Spleen (tissue), 11 donors: ENCODE data around the gene ITGA6. TPM values are rescaled to one million over a fixed set of nuclear protein-coding genes. Genes with fewer than 3 reads are reported as not detected.
"Not testable (repeated sequence)": the region's sequence is repeated elsewhere in the genome, so short reads cannot be mapped to it uniquely, and the experiment has no call there.

Source experiments
- DNase-seq: peaks from one replicate; pipeline ENCODE4 v3.0.0-alpha.2; 2020
- H3K27ac ChIP-seq, 8 donors: fragments of 200-600 bp; sonication (generic) in 7 of 8; 1 replicate in 4 of 8; 2 replicates in 4 of 8; pipeline versions ENCODE4 v1.5.0 to v1.8.0; 2016 to 2021; ENCODE audit warnings: inconsistent platforms in 4 of 8, mild to moderate bottlenecking in 4 of 8, moderate library complexity in 1 of 8
- H3K27me3 ChIP-seq, 7 donors: fragments of 200-600 bp; sonication (generic) in 6 of 7; replicated peaks in 1 of 7; 1 replicate in 4 of 7; 2 replicates in 3 of 7; pipeline versions ENCODE4 v1.5.0 to v1.8.0; 2016 to 2021; ENCODE audit warnings: inconsistent platforms in 3 of 7, mild to moderate bottlenecking in 1 of 7
- H3K36me3 ChIP-seq, 6 donors: fragments of 200-600 bp; sonication (generic) in 5 of 6; 1 replicate in 4 of 6; 2 replicates in 2 of 6; pipeline versions ENCODE4 v1.5.0 to v1.8.0; 2016 to 2021; ENCODE audit warnings: inconsistent platforms in 2 of 6
- H3K4me1 ChIP-seq, 6 donors: fragments of 200-600 bp; sonication (generic) in 5 of 6; 1 replicate in 3 of 6; 2 replicates in 3 of 6; pipeline versions ENCODE4 v1.5.0 to v1.8.0; 2016 to 2021; ENCODE audit warnings: inconsistent platforms in 3 of 6
- H3K4me3 ChIP-seq, 8 donors: fragments of 200-600 bp; sonication (generic) in 7 of 8; 1 replicate in 4 of 8; 2 replicates in 4 of 8; pipeline versions ENCODE4 v1.5.0 to v1.8.0; 2016 to 2021; ENCODE audit warnings: inconsistent platforms in 4 of 8, mild to moderate bottlenecking in 4 of 8, moderate library complexity in 2 of 8
- H3K9me3 ChIP-seq, 8 donors: fragments of 200-600 bp; sonication (generic) in 7 of 8; 1 replicate in 4 of 8; 2 replicates in 4 of 8; pipeline versions ENCODE4 v1.5.0 to v1.8.0; 2016 to 2021; ENCODE audit warnings: inconsistent platforms in 4 of 8
- CTCF ChIP-seq, 11 experiments: fragments of 200-600 bp in 7 of 11; fragments of 450-650 bp in 4 of 11; sonication (generic) in 4 of 11; IDR thresholded peaks in 8 of 11; conservative IDR thresholded peaks in 3 of 11; 1 replicate in 7 of 11; 2 replicates in 4 of 11; pipeline versions ENCODE4 v1.4.0 to v1.8.0; 2016 to 2021; ENCODE audit warnings: antibody characterized with exemption in 11 of 11, inconsistent platforms in 4 of 11, mild to moderate bottlenecking in 1 of 11
- POLR2A ChIP-seq, 3 donors: fragments of 450-650 bp; IDR thresholded peaks; one replicate each; pipeline ENCODE4 v1.5.1; 2017; ENCODE audit warnings: antibody characterized with exemption in 3 of 3, mild to moderate bottlenecking in 1 of 3
- POLR2AphosphoS5 ChIP-seq, 3 donors: sonication (generic); formaldehyde crosslinking; IDR thresholded peaks; one replicate each; pipeline ENCODE4 v1.5.1; 2017; ENCODE audit warnings: antibody characterized with exemption in 3 of 3
- WGBS, 5 donors: extraction: QIAGEN DNeasy Blood & Tissue Kit in 3 of 5; methylation state at CpG; one replicate each; pipeline versions ENCODE4 v1.1.5 to v1.1.7; 2013 to 2018; 5-methylcytosine and 5-hydroxymethylcytosine counted together
- intact Hi-C: fragments of 100-400 bp; cut with DNase I; formaldehyde crosslinking; loops from one replicate; pipeline ENCODE4 v1.15.0; 2023; ENCODE audit warnings: low total_unique reads
- polyA plus RNA-seq, 3 donors: library from polyadenylated mRNA; stranded (reverse); fragments of 200-250 nt; gene quantifications; one replicate each; pipeline ENCODE4 v1.2.1, GENCODE V29; 2013
- total RNA-seq, 7 donors: library from RNA; depleted of rRNA in 3 of 7; stranded (reverse); fragments of >200 nt in 3 of 7; fragmentation: NEBNext Ultra II Directional in 4 of 7; extraction: Animal tissue kit (Norgen Biotek cat#: 25700) in 4 of 7; gene quantifications; one replicate each; pipeline versions ENCODE4 v1.1.0 to v1.2.1, GENCODE V29; 2016 to 2021
- donor health status: healthy with polysubstance abuse.
- donor health status: DM: no; HTN: no; CAD: no; lungs with moderate emphysema.
- donor health status: DM: no; HTN: no; CAD: no.
- donor health status: Bipolar disorder and iron deficiency.
- donor health status: healthy.
- donor health status: DM: no; HTN: no; CAD: no.
- donor health status: DM: yes; HTN: yes; CAD: no.

ITGA6 gene
- total and polyA plus RNA-seq, 10 donors = 6.9 to 172 (median 88.8) TPM

GRCh38 chr2:172518995-172519394 is 91.6 kb downstream of the ITGA6 start:
- H3K4me3 ChIP-seq = no peak overlapping the region
- DNase-seq = no peak
- H3K27ac ChIP-seq = no peak overlapping the region
- no peak for TF ChIP-seq POLR2AphosphoS5 (IDR thresholded peaks at IDR 0.05)
- no peak for TF ChIP-seq POLR2A (IDR thresholded peaks at IDR 0.05)
- no peak for TF ChIP-seq CTCF (IDR thresholded peaks at IDR 0.05 in 8 of 11, conservative IDR thresholded peaks at IDR 0.05 in 3 of 11)
- peaks cover 0 to 5% (median 2%) of the 10 kb centered on the region in 6 donors for H3K4me1 ChIP-seq
- H3K27me3 ChIP-seq = no peaks in the 10 kb centered on the region
- intact Hi-C loops = no loop called here
- peaks cover 0 to 36% (median 20%) of the 10 kb centered on the region in 8 donors for H3K9me3 ChIP-seq
- H3K36me3 ChIP-seq = no peaks in the 10 kb centered on the region

- no peaks in the 10 kb centered on the region for H3K27me3 ChIP-seq
- no peak for DNase-seq
- H3K27ac ChIP-seq = no peak overlapping the region
- no peak overlapping the region for H3K4me3 ChIP-seq
- peaks cover 0 to 7% (median 0%) of the 10 kb centered on the region in 6 donors for H3K36me3 ChIP-seq
- WGBS, 5 donors = 83 to 99% (median 96%) methylated on average over 4 of the region's 4 CpGs
- peaks cover 5 to 49% (median 37%) of the 10 kb centered on the region in 8 donors for H3K9me3 ChIP-seq
- TF ChIP-seq POLR2A (IDR thresholded peaks at IDR 0.05) = no peak
- no peak for TF ChIP-seq CTCF (IDR thresholded peaks at IDR 0.05 in 8 of 11, conservative IDR thresholded peaks at IDR 0.05 in 3 of 11)
- TF ChIP-seq POLR2AphosphoS5 (IDR thresholded peaks at IDR 0.05) = no peak
- intact Hi-C loops = no loop called here
- H3K4me1 ChIP-seq = no peaks in the 10 kb centered on the region
These were observed 98.2 kb downstream of the ITGA6 start for GRCh38 chr2:172525601-172526000.

GRCh38 chr2:172531309-172531708 is 103.9 kb downstream of the ITGA6 start:
- no peak for DNase-seq
- Histone ChIP-seq H3K9me3 (peaks cover 3 to 52% (median 45%) of the 10 kb centered on the region in 8 donors), H3K36me3 (peaks cover 0 to 22% (median 0%) of the 10 kb centered on the region in 6 donors), H3K27me3 (no peaks in the 10 kb centered on the region), H3K4me1 (no peaks in the 10 kb centered on the region), H3K27ac (no peak overlapping the region), H3K4me3 (no peak overlapping the region)
- WGBS, 5 donors = 96 to 100% (median 96%) methylated on average over 2 of the region's 2 CpGs
- TF ChIP-seq CTCF (IDR thresholded peaks at IDR 0.05 in 8 of 11, conservative IDR thresholded peaks at IDR 0.05 in 3 of 11) = no peak
- no peak for TF ChIP-seq POLR2A (IDR thresholded peaks at IDR 0.05)
- no peak for TF ChIP-seq POLR2AphosphoS5 (IDR thresholded peaks at IDR 0.05)
- intact Hi-C loops = no loop called here

- H3K4me1 ChIP-seq, intact Hi-C loops: not testable (repeated sequence)
These were observed 105.1 kb downstream of the ITGA6 start for GRCh38 chr2:172532461-172532860.

GRCh38 chr2:172533687-172534086 is 106.3 kb downstream of the ITGA6 start:
- Histone ChIP-seq H3K4me1 (no peaks in the 10 kb centered on the region), H3K9me3 (peaks cover 0 to 37% (median 25%) of the 10 kb centered on the region in 8 donors), H3K36me3 (peaks cover 0 to 22% (median 0%) of the 10 kb centered on the region in 6 donors), H3K4me3 (no peak overlapping the region), H3K27me3 (no peaks in the 10 kb centered on the region), H3K27ac (no peak overlapping the region)
- TF ChIP-seq CTCF (IDR thresholded peaks at IDR 0.05 in 8 of 11, conservative IDR thresholded peaks at IDR 0.05 in 3 of 11) (no peak), POLR2A (IDR thresholded peaks at IDR 0.05) (no peak), POLR2AphosphoS5 (IDR thresholded peaks at IDR 0.05) (no peak)
- DNase-seq = no peak
- 91 to 100% (median 96%) methylated on average over 1 of the region's 1 CpG for WGBS, 5 donors
- intact Hi-C loops = no loop called here

More at GRCh38 chr2:172532461-172532860, 105.1 kb downstream of the ITGA6 start:
- Histone ChIP-seq H3K9me3 (peaks cover 0 to 40% (median 36%) of the 10 kb centered on the region in 8 donors), H3K36me3 (peaks cover 0 to 22% (median 0%) of the 10 kb centered on the region in 6 donors)
- not testable (repeated sequence) for H3K27ac ChIP-seq, DNase-seq, H3K4me3 ChIP-seq, H3K27me3 ChIP-seq
- WGBS, 5 donors = 90 to 100% (median 98%) methylated on average over 2 of the region's 2 CpGs
